Measurements from ENCODE around the gene TWF1.

Gene TWF1

GRCh38 chr12:43842259-43842658, 36.1 kb upstream of the TWF1 start:
- no peak overlapping the region for H2AFZ ChIP-seq (ENCODE audit: low read depth)
- no peaks in the 10 kb centered on the region for H4K20me1 ChIP-seq (ENCODE audit: insufficient read depth)
- H3K4me1 ChIP-seq (ENCODE audit: low read depth, poor library complexity, severe bottlenecking) = peaks cover 4% of the 10 kb centered on the region
- H3K27me3 ChIP-seq (ENCODE audit: insufficient read depth, low read depth) = no peaks in the 10 kb centered on the region
- H3K27ac ChIP-seq = no peak overlapping the region
- H3K36me3 ChIP-seq (ENCODE audit: insufficient read depth) = no peaks in the 10 kb centered on the region
- H3K79me2 ChIP-seq (ENCODE audit: insufficient read depth, low read depth) = no peaks in the 10 kb centered on the region
- H3K9ac ChIP-seq = no peak overlapping the region
- H3K4me2 ChIP-seq = no peak overlapping the region
- no peak for TF ChIP-seq CTCF (conservative IDR thresholded peaks at IDR 0.05; ENCODE audit: low read depth, low read length)
- H3K4me3 ChIP-seq (IDR thresholded peaks at IDR 0.05; ENCODE audit: insufficient read depth, low read depth, low read length) = no peak overlapping the region

GRCh38 chr12:43841253-43841652, 35.1 kb upstream of the TWF1 start:
- peaks cover 11% of the 10 kb centered on the region for H3K4me1 ChIP-seq (ENCODE audit: low read depth, poor library complexity, severe bottlenecking)
- no peaks in the 10 kb centered on the region for H3K36me3 ChIP-seq (ENCODE audit: insufficient read depth)
- H4K20me1 ChIP-seq (ENCODE audit: insufficient read depth) = no peaks in the 10 kb centered on the region
- TF ChIP-seq CTCF (conservative IDR thresholded peaks at IDR 0.05; ENCODE audit: low read depth, low read length) = no peak
- no peak overlapping the region for H2AFZ ChIP-seq (ENCODE audit: low read depth)
- H3K79me2 ChIP-seq (ENCODE audit: insufficient read depth, low read depth) = no peaks in the 10 kb centered on the region; the same call in 1 of the 2 replicates
- H3K4me2 ChIP-seq = no peak overlapping the region
- H3K27me3 ChIP-seq (ENCODE audit: insufficient read depth, low read depth) = no peaks in the 10 kb centered on the region
- H3K4me3 ChIP-seq (IDR thresholded peaks at IDR 0.05; ENCODE audit: insufficient read depth, low read depth, low read length) = no peak overlapping the region
- no peak overlapping the region for H3K27ac ChIP-seq
- no peak overlapping the region for H3K9ac ChIP-seq

GRCh38 chr12:43840338-43840737, 34.2 kb upstream of the TWF1 start:
- Histone ChIP-seq H3K36me3 (ENCODE audit: insufficient read depth) (no peaks in the 10 kb centered on the region), H3K4me3 (IDR thresholded peaks at IDR 0.05; ENCODE audit: insufficient read depth, low read depth, low read length) (no peak overlapping the region), H3K79me2 (ENCODE audit: insufficient read depth, low read depth) (no peaks in the 10 kb centered on the region; the same call in 1 of the 2 replicates), H3K27me3 (ENCODE audit: insufficient read depth, low read depth) (no peaks in the 10 kb centered on the region), H2AFZ (ENCODE audit: low read depth) (no peak overlapping the region), H3K27ac (no peak overlapping the region), H4K20me1 (ENCODE audit: insufficient read depth) (no peaks in the 10 kb centered on the region), H3K9ac (no peak overlapping the region), H3K4me2 (no peak overlapping the region), H3K4me1 (ENCODE audit: low read depth, poor library complexity, severe bottlenecking) (peaks cover 13% of the 10 kb centered on the region)
- TF ChIP-seq CTCF (conservative IDR thresholded peaks at IDR 0.05; ENCODE audit: low read depth, low read length) = no peak

- H2AFZ ChIP-seq (ENCODE audit: low read depth) = peak overlapping the region; percentile 74
- no peak overlapping the region for H3K4me3 ChIP-seq (IDR thresholded peaks at IDR 0.05; ENCODE audit: insufficient read depth, low read depth, low read length)
Measured at GRCh38 chr12:43836475-43836989, 30.4 kb upstream of the TWF1 start.

More at GRCh38 chr12:43836475-43836989, 30.4 kb upstream of the TWF1 start:
- peaks cover 20% of the 10 kb centered on the region for H3K4me1 ChIP-seq (ENCODE audit: low read depth, poor library complexity, severe bottlenecking)
- no peaks in the 10 kb centered on the region for H4K20me1 ChIP-seq (ENCODE audit: insufficient read depth)
- H3K4me2 ChIP-seq = peak overlapping the region; percentile 51
- no peak for TF ChIP-seq CTCF (conservative IDR thresholded peaks at IDR 0.05; ENCODE audit: low read depth, low read length)
- peak overlapping the region; percentile 96 for H3K9ac ChIP-seq
- H3K36me3 ChIP-seq (ENCODE audit: insufficient read depth) = no peaks in the 10 kb centered on the region
- H3K27ac ChIP-seq = peak overlapping the region; percentile 92
- H3K27me3 ChIP-seq (ENCODE audit: insufficient read depth, low read depth) = no peaks in the 10 kb centered on the region
- no peaks in the 10 kb centered on the region; the same call in 1 of the 2 replicates for H3K79me2 ChIP-seq (ENCODE audit: insufficient read depth, low read depth)

Data from KMS-11 (cell line).